GM23338 (cell line): ENCODE measurements around the gene JUP. TPM values are rescaled to one million over a fixed set of nuclear protein-coding genes. Genes with fewer than 3 reads are reported as not detected.

Source experiments
- ATAC-seq: fragments of 200-7000 bp; cut with Tn5 transposase; 3 replicates; pipeline ENCODE4 v1.9.1; 2020
- DNase-seq: peaks from one replicate; pipeline ENCODE4 v3.0.0-alpha.2; 2015; ENCODE audit warnings: low spot score
- H2AFZ ChIP-seq: fragments of 200-600 bp; sonication (generic); 2 replicates; pipeline ENCODE4 v1.8.0; 2016; ENCODE audit warnings: antibody characterized with exemption, mild to moderate bottlenecking, moderate library complexity
- H3F3A ChIP-seq: fragments of 200-600 bp; sonication (generic); replicated peaks from 2 replicates; pipeline ENCODE4 v1.8.0; 2017; ENCODE audit warnings: antibody characterized with exemption, mixed run types, low read depth
- H3K27ac ChIP-seq: fragments of 200-600 bp; sonication (generic); 2 replicates; pipeline ENCODE4 v1.6.1; 2016; ENCODE audit warnings: low read depth
- H3K27me3 ChIP-seq: fragments of 200-600 bp; sonication (generic); 2 replicates; pipeline ENCODE4 v1.8.0; 2016; ENCODE audit warnings: mild to moderate bottlenecking, mixed run types, moderate library complexity; ENCODE audit not compliant: insufficient read depth
- H3K36me3 ChIP-seq: fragments of 200-600 bp; sonication (generic); 2 replicates; pipeline ENCODE4 v1.8.0; 2016; ENCODE audit warnings: mild to moderate bottlenecking; ENCODE audit not compliant: insufficient read depth
- H3K4me1 ChIP-seq: fragments of 200-600 bp; sonication (generic); 2 replicates; pipeline ENCODE4 v1.8.0; 2016; ENCODE audit warnings: mild to moderate bottlenecking, moderate library complexity; ENCODE audit not compliant: insufficient read depth
- H3K4me2 ChIP-seq: fragments of 200-600 bp; sonication (generic); 2 replicates; pipeline ENCODE4 v1.7.1; 2017; ENCODE audit warnings: mixed run types
- H3K4me3 ChIP-seq: fragments of 200-600 bp; sonication (generic); 2 replicates; pipeline ENCODE4 v1.6.1; 2016; ENCODE audit warnings: mixed run types
- H3K79me2 ChIP-seq: fragments of 200-600 bp; sonication (generic); replicated peaks from 2 replicates; pipeline ENCODE4 v1.8.0; 2017; ENCODE audit warnings: mild to moderate bottlenecking; ENCODE audit not compliant: insufficient read depth
- H3K9me2 ChIP-seq: fragments of 200-600 bp; sonication (generic); 2 replicates; pipeline ENCODE4 v1.8.0; 2017; ENCODE audit not compliant: insufficient read depth
- H4K20me1 ChIP-seq: fragments of 200-600 bp; sonication (generic); replicated peaks from 2 replicates; pipeline ENCODE4 v1.8.0; 2017; ENCODE audit warnings: mild to moderate bottlenecking; ENCODE audit not compliant: insufficient read depth
- H3K27ac Mint-ChIP-seq: 2 replicates; pipeline ENCODE4 v1.8.0; 2020; ENCODE audit warnings: inconsistent platforms, mild to moderate bottlenecking, moderate library complexity, mixed read lengths
- H3K27me3 Mint-ChIP-seq: 3 replicates; pipeline ENCODE4 v1.8.0; 2022; ENCODE audit warnings: low read depth, mild to moderate bottlenecking, moderate library complexity, mixed read lengths, inconsistent platforms; ENCODE audit not compliant: insufficient read depth, poor library complexity
- H3K36me3 Mint-ChIP-seq: 3 replicates; pipeline ENCODE4 v1.8.0; 2021; ENCODE audit warnings: low read depth, mild to moderate bottlenecking, inconsistent platforms, moderate library complexity, mixed read lengths
- H3K4me1 Mint-ChIP-seq: 3 replicates; pipeline ENCODE4 v1.8.0; 2020; ENCODE audit warnings: mild to moderate bottlenecking, inconsistent platforms, mixed read lengths
- H3K4me3 Mint-ChIP-seq: 3 replicates; pipeline ENCODE4 v1.8.0; 2021; ENCODE audit warnings: moderate library complexity, mild to moderate bottlenecking, inconsistent platforms, mixed read lengths
- H3K9me3 Mint-ChIP-seq: 3 replicates; pipeline ENCODE4 v1.8.0; 2020; ENCODE audit warnings: moderate library complexity, mild to moderate bottlenecking, inconsistent platforms, mixed read lengths
- CREB1 ChIP-seq: fragments of 250-450 bp; sonication (Bioruptor Pico); IDR thresholded peaks from 2 replicates; pipeline ENCODE4 v1.5.0; 2020; ENCODE audit warnings: low read depth, mild to moderate bottlenecking, moderate library complexity
- ETS1 ChIP-seq: IDR thresholded peaks from 2 replicates; pipeline ENCODE4 v1.6.1; 2016; ENCODE audit warnings: antibody characterized with exemption
- EZH2 ChIP-seq: fragments of 200-600 bp; sonication (generic); IDR thresholded peaks from one replicate; pipeline ENCODE4 v1.8.0; 2017; ENCODE audit warnings: antibody characterized with exemption, mild to moderate bottlenecking, low read depth; ENCODE audit not compliant: unreplicated experiment
- EZH2phosphoT487 ChIP-seq: fragments of 200-600 bp; sonication (generic); IDR thresholded peaks from one replicate; pipeline ENCODE4 v1.8.1; 2018; ENCODE audit warnings: antibody characterized with exemption; ENCODE audit not compliant: unreplicated experiment
- JUNB ChIP-seq: IDR thresholded peaks from one replicate; pipeline ENCODE4 v1.6.1; 2016; ENCODE audit warnings: antibody characterized with exemption; ENCODE audit not compliant: unreplicated experiment
- NANOG ChIP-seq: IDR thresholded peaks from 2 replicates; pipeline ENCODE4 v1.6.1; 2016; ENCODE audit warnings: antibody characterized with exemption, borderline replicate concordance
- POLR2AphosphoS5 ChIP-seq: IDR thresholded peaks from 2 replicates; pipeline ENCODE4 v1.6.1; 2016; ENCODE audit warnings: antibody characterized with exemption, low read depth
- STAT1 ChIP-seq: IDR thresholded peaks from one replicate; pipeline ENCODE4 v1.6.1; 2016; ENCODE audit warnings: antibody characterized with exemption; ENCODE audit not compliant: unreplicated experiment
- ZNF114 ChIP-seq: fragments of 250-450 bp; sonication (Bioruptor Pico); IDR thresholded peaks from 2 replicates; pipeline ENCODE4 v1.5.0; 2020; ENCODE audit warnings: mild to moderate bottlenecking, moderate library complexity
- ZNF331 ChIP-seq: fragments of 250-450 bp; sonication (Bioruptor Pico); IDR thresholded peaks from 2 replicates; pipeline ENCODE4 v1.5.0; 2020; ENCODE audit warnings: low read depth, mild to moderate bottlenecking, moderate library complexity
- ZNF462 ChIP-seq: fragments of 250-450 bp; sonication (Bioruptor Pico); IDR thresholded peaks from 2 replicates; pipeline ENCODE4 v1.5.0; 2020; ENCODE audit warnings: mild to moderate bottlenecking, moderate library complexity
- polyA plus RNA-seq: library from polyadenylated mRNA; unstranded; fragments of >200 nt; fragmentation: Nextera tagmentation; extraction: Ambion mirVana; gene quantifications from 2 replicates; pipeline ENCODE4 v1.2.1, GENCODE V29; 2016
- total RNA-seq: library from RNA; depleted of rRNA; stranded (reverse); fragments of >200 nt; shearing (Covaris generic); gene quantifications from 2 replicates; pipeline ENCODE4 v1.2.3, GENCODE V29; 2014
- TF ChIP-seq, protein P1 (sequence below), 2 experiments: fragments of 200-600 bp in 1 of 2; sonication (generic) in 1 of 2; conservative IDR thresholded peaks; 2 replicates each; pipeline versions ENCODE4 v1.5.1 to v1.6.1; 2016 to 2017; ENCODE audit warnings: antibody characterized with exemption in 2 of 2, low read depth in 2 of 2, mild to moderate bottlenecking in 2 of 2, moderate library complexity in 1 of 2
- TF ChIP-seq, protein P2 (sequence below): IDR thresholded peaks from one replicate; pipeline ENCODE4 v1.6.1; 2018; ENCODE audit warnings: antibody characterized with exemption; ENCODE audit not compliant: unreplicated experiment

The JUP gene
- total and polyA plus RNA-seq, 2 experiments from 2014 or later = 45.5 to 177 TPM

DNA sequence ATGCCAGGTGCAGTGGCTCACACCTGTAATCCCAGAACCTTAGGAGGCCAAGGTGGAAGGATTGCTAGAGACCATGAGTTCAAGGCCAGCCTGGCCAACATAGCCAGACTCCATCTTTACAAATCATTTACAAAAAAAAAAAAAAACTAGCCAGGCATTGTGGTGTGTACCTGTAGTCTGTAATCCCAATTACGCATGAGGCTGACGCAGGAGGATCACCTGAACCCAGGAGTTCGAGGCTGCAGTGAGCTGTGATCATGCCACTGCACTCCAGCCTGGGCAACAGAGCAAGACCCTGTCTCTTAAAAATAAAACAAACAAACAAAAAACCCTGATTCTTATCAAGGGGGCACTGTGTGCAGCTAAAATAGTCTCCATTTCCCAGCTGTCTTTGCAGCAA lies 35.2 kb downstream of the JUP start:
- no peak overlapping the region for H2AFZ ChIP-seq
- Mint-ChIP-seq H3K27me3 (peaks cover 15% of the 10 kb centered on the region), H3K9me3 (no peaks in the 10 kb centered on the region), H3K27ac (no peak overlapping the region), H3K4me1 (no peaks in the 10 kb centered on the region), H3K36me3 (peaks cover 14% of the 10 kb centered on the region), H3K4me3 (no peak overlapping the region)
- DNase-seq = no peak
- H3K9me2 ChIP-seq = no peaks in the 10 kb centered on the region
- no peaks in the 10 kb centered on the region for H3F3A ChIP-seq
- ATAC-seq = no peak
- no peak overlapping the region for H3K27ac ChIP-seq
- H3K27me3 ChIP-seq = no peaks in the 10 kb centered on the region
- H3K4me3 ChIP-seq = no peak overlapping the region
- H3K79me2 ChIP-seq = no peaks in the 10 kb centered on the region
- H3K4me1 ChIP-seq = no peaks in the 10 kb centered on the region
- TF ChIP-seq NANOG (no peak), JUNB (no peak), POLR2AphosphoS5 (no peak), STAT1 (no peak), ZNF331 (CRISPR knock-in tag) (no peak), EZH2phosphoT487 (no peak), CREB1 (CRISPR knock-in tag) (no peak), ETS1 (no peak), EZH2 (no peak), ZNF114 (CRISPR knock-in tag) (no peak), ZNF462 (CRISPR knock-in tag) (no peak)
- TF ChIP-seq, protein P1, sequence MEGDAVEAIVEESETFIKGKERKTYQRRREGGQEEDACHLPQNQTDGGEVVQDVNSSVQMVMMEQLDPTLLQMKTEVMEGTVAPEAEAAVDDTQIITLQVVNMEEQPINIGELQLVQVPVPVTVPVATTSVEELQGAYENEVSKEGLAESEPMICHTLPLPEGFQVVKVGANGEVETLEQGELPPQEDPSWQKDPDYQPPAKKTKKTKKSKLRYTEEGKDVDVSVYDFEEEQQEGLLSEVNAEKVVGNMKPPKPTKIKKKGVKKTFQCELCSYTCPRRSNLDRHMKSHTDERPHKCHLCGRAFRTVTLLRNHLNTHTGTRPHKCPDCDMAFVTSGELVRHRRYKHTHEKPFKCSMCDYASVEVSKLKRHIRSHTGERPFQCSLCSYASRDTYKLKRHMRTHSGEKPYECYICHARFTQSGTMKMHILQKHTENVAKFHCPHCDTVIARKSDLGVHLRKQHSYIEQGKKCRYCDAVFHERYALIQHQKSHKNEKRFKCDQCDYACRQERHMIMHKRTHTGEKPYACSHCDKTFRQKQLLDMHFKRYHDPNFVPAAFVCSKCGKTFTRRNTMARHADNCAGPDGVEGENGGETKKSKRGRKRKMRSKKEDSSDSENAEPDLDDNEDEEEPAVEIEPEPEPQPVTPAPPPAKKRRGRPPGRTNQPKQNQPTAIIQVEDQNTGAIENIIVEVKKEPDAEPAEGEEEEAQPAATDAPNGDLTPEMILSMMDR (conservative IDR thresholded peaks at IDR 0.05; ENCODE audit: low read depth in 2 of 2) = no peak
- TF ChIP-seq, protein P2, sequence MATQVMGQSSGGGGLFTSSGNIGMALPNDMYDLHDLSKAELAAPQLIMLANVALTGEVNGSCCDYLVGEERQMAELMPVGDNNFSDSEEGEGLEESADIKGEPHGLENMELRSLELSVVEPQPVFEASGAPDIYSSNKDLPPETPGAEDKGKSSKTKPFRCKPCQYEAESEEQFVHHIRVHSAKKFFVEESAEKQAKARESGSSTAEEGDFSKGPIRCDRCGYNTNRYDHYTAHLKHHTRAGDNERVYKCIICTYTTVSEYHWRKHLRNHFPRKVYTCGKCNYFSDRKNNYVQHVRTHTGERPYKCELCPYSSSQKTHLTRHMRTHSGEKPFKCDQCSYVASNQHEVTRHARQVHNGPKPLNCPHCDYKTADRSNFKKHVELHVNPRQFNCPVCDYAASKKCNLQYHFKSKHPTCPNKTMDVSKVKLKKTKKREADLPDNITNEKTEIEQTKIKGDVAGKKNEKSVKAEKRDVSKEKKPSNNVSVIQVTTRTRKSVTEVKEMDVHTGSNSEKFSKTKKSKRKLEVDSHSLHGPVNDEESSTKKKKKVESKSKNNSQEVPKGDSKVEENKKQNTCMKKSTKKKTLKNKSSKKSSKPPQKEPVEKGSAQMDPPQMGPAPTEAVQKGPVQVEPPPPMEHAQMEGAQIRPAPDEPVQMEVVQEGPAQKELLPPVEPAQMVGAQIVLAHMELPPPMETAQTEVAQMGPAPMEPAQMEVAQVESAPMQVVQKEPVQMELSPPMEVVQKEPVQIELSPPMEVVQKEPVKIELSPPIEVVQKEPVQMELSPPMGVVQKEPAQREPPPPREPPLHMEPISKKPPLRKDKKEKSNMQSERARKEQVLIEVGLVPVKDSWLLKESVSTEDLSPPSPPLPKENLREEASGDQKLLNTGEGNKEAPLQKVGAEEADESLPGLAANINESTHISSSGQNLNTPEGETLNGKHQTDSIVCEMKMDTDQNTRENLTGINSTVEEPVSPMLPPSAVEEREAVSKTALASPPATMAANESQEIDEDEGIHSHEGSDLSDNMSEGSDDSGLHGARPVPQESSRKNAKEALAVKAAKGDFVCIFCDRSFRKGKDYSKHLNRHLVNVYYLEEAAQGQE = no peak
- H4K20me1 ChIP-seq = no peaks in the 10 kb centered on the region; the same call in 1 of the 2 replicates
- H3K4me2 ChIP-seq = no peak overlapping the region
- no peaks in the 10 kb centered on the region for H3K36me3 ChIP-seq
